T1000 (cell line): Measurements from ENCODE around the gene MSI2.
A peak's percentile ranks its signal among the peaks of the same experiment; 100 is the strongest.

ENCODE experiments used
- DNase-seq: peaks from one replicate; lab custom pipeline; 2025; ENCODE audit warnings: mixed read lengths; lab: John Stamatoyannopoulos, UW

Gene MSI2

GRCh38 chr17:57462007-57462579, 205.8 kb downstream of the MSI2 start:
- no peak for DNase-seq

- DNase-seq, result peak; percentile 79
Observed at GRCh38 chr17:57463103-57463885, 207.0 kb downstream of the MSI2 start.

- no peak for DNase-seq
Observed at GRCh38 chr17:57464191-57464864, 208.0 kb downstream of the MSI2 start.

- DNase-seq, result no peak
Observed at GRCh38 chr17:57465610-57466009, 209.3 kb downstream of the MSI2 start.

GRCh38 chr17:57466017-57466471, 209.7 kb downstream of the MSI2 start:
- no peak for DNase-seq

- no peak for DNase-seq
Observed at GRCh38 chr17:57466521-57466920, 210.2 kb downstream of the MSI2 start.

GRCh38 chr17:57467226-57467625, 210.9 kb downstream of the MSI2 start:
- DNase-seq, result no peak

- DNase-seq, result no peak
Observed at GRCh38 chr17:57467801-57468200, 211.5 kb downstream of the MSI2 start.

GRCh38 chr17:57468932-57469775, 212.8 kb downstream of the MSI2 start:
- DNase-seq, result no peak

- no peak for DNase-seq
Observed at GRCh38 chr17:57470906-57471305, 214.6 kb downstream of the MSI2 start.

- DNase-seq, result no peak
Observed at GRCh38 chr17:57471868-57472368, 215.6 kb downstream of the MSI2 start.

GRCh38 chr17:57475796-57476195, 219.5 kb downstream of the MSI2 start:
- no peak for DNase-seq

GRCh38 chr17:57477522-57478362, 221.4 kb downstream of the MSI2 start:
- DNase-seq, result no peak

- DNase-seq, result no peak
Observed at GRCh38 chr17:57478478-57479250, 222.3 kb downstream of the MSI2 start.

GRCh38 chr17:57480438-57481196, 224.3 kb downstream of the MSI2 start:
- DNase-seq, result no peak

- DNase-seq, result peak; percentile 68
Observed at GRCh38 chr17:57481910-57482391, 225.6 kb downstream of the MSI2 start.

- DNase-seq, result no peak
Observed at GRCh38 chr17:57482657-57483056, 226.3 kb downstream of the MSI2 start.

- DNase-seq, result no peak
Observed at GRCh38 chr17:57484081-57484666, 227.9 kb downstream of the MSI2 start.
